OCI-LY1 (cell line): ENCODE results near the gene ARL10.

Experiments used
- CTCF ChIP-seq: fragments of 200-600 bp; sonication (generic), shearing (Covaris generic); IDR thresholded peaks from 2 replicates; pipeline ENCODE4 v1.5.1; 2017; ENCODE audit warnings: mild to moderate bottlenecking, antibody characterized with exemption, low read length, moderate library complexity, mixed read lengths
- EZH2 ChIP-seq: fragments of 200-600 bp; sonication (generic), shearing (Covaris generic); IDR thresholded peaks from 2 replicates; pipeline ENCODE4 v1.8.0; 2017; ENCODE audit warnings: borderline replicate concordance, mixed run types, mild to moderate bottlenecking, antibody characterized with exemption, low read length, moderate library complexity, mixed read lengths

- no peak for TF ChIP-seq CTCF
- TF ChIP-seq EZH2, result no peak
Observed at GRCh38 chr5:176353533-176353932, 11.8 kb upstream of the ARL10 start.
